ENCODE measurements around the gene SVIP.

SVIP gene

GRCh38 chr11:22792497-22792896 lies 37.1 kb downstream of the SVIP start:
- DNase-seq (ENCODE audit: low read depth in 2 of 2): no peak

GRCh38 chr11:22787551-22788162 lies 41.9 kb downstream of the SVIP start:
- no peak for DNase-seq (ENCODE audit: low read depth in 2 of 2)

- DNase-seq (ENCODE audit: low read depth in 2 of 2): no peak
Measured at GRCh38 chr11:22787055-22787454, 42.5 kb downstream of the SVIP start.

- DNase-seq (ENCODE audit: low read depth in 2 of 2): no peak
Measured at GRCh38 chr11:22786475-22786874, 43.1 kb downstream of the SVIP start.

- no peak for DNase-seq (ENCODE audit: low read depth in 2 of 2)
Measured at GRCh38 chr11:22785251-22785650, 44.4 kb downstream of the SVIP start.

GRCh38 chr11:22780952-22781593 lies 48.5 kb downstream of the SVIP start:
- DNase-seq (ENCODE audit: low read depth in 2 of 2): no peak

- DNase-seq (ENCODE audit: low read depth in 2 of 2): no peak
Measured at GRCh38 chr11:22779850-22780249, 49.8 kb downstream of the SVIP start.

GRCh38 chr11:22778642-22779041 lies 51.0 kb downstream of the SVIP start:
- DNase-seq (ENCODE audit: low read depth in 2 of 2): no peak

- no peak for DNase-seq (ENCODE audit: low read depth in 2 of 2)
Measured at GRCh38 chr11:22775248-22775647, 54.4 kb downstream of the SVIP start.

- DNase-seq (ENCODE audit: low read depth in 2 of 2): no peak
Measured at GRCh38 chr11:22774716-22775115, 54.9 kb downstream of the SVIP start.

- no peak for DNase-seq (ENCODE audit: low read depth in 2 of 2)
Measured at GRCh38 chr11:22769081-22769480, 60.5 kb downstream of the SVIP start.

All from stimulated activated CD8-positive, alpha-beta memory T cell treated with anti-CD3 and anti-CD28 coated beads, Interleukin-2, amount 100 ng/mL, for 48 hours (primary cell).